HepG2 (cell line): Measurements from ENCODE around the gene TNFSF13B. TPM values are rescaled to one million over a fixed set of nuclear protein-coding genes. Genes with fewer than 3 reads are reported as not detected.

ENCODE experiments used
- ATAC-seq: fragments of 200-7000 bp; cut with Tn5 transposase; 3 replicates; pipeline ENCODE4 v1.9.1; 2020; ENCODE audit warnings: mild to moderate bottlenecking, moderate library complexity
- BruUV-seq: library from RNA; stranded (reverse); fragments of 400-500 nt; replicated peaks from 2 replicates; lab custom pipeline; 2021; lab: Mats Ljungman, UMichigan
- CTCF ChIA-PET: fragments of 300-600 bp; formaldehyde crosslinking; extraction: SDS; loops from one replicate; lab custom pipeline; 2021; ENCODE audit warnings: low total read pairs, inconsistent platforms, low intra/inter-chr PET ratio; lab: Yijun Ruan, JAX
- POLR2A ChIA-PET: fragments of 350-600 bp; sonication (Branson Sonifier 250); formaldehyde crosslinking; loops from one replicate; lab custom pipeline; 2020; ENCODE audit warnings: antibody characterized with exemption, inconsistent platforms; lab: Yijun Ruan, JAX
- DNase-seq: peaks from one replicate; pipeline ENCODE4 v3.0.0-alpha.2; 2015; ENCODE audit warnings: low spot score
- FAIRE-seq: peaks from 3 replicates; lab custom pipeline; 2011; peaks lifted over from hg19 to GRCh38; lab: Jason Lieb, UNC
- H2AFZ ChIP-seq: one replicate; pipeline ENCODE4 v1.6.1; 2011; ENCODE audit warnings: low read length, inconsistent platforms
- H3K27ac ChIP-seq: fragments of 300-600 bp; 3 replicates; pipeline ENCODE4 v1.8.0; 2011; ENCODE audit warnings: mixed run types, mild to moderate bottlenecking, mixed read lengths, low read length, inconsistent platforms; ENCODE audit not compliant: insufficient read depth; ENCODE audit errors: extremely low read length
- H3K27me3 ChIP-seq, 2 experiments: fragments of 200-600 bp in 1 of 2; 2 replicates in 1 of 2; 3 replicates in 1 of 2; pipeline versions ENCODE4 v1.6.0 to v1.8.0; 2011; ENCODE audit warnings: low read length in 2 of 2, mild to moderate bottlenecking in 2 of 2, moderate library complexity in 2 of 2, inconsistent platforms in 1 of 2; ENCODE audit not compliant: insufficient read depth in 2 of 2, control insufficient read depth in 1 of 2
- H3K36me3 ChIP-seq, 2 experiments: fragments of 200-600 bp in 1 of 2; replicated peaks in 1 of 2; 2 replicates in 1 of 2; 3 replicates in 1 of 2; pipeline versions ENCODE4 v1.5.1 to v1.8.0; 2011; ENCODE audit warnings: low read length in 2 of 2, inconsistent platforms in 1 of 2; ENCODE audit not compliant: insufficient read depth in 2 of 2, control insufficient read depth in 1 of 2
- H3K4me1 ChIP-seq: 2 replicates; pipeline ENCODE4 v1.5.1; 2012; ENCODE audit warnings: low read length, inconsistent platforms; ENCODE audit not compliant: insufficient read depth
- H3K4me2 ChIP-seq: 2 replicates; pipeline ENCODE4 v1.6.0; 2011; ENCODE audit warnings: low read depth, low read length, inconsistent platforms
- H3K4me3 ChIP-seq, 3 experiments: fragments of 200-600 bp in 1 of 3; sonication (generic), shearing (Covaris generic) in 1 of 3; replicated peaks in 1 of 3; 2 replicates each; pipeline ENCODE4 v1.5.1; 2011 to 2016; ENCODE audit warnings: low read length in 3 of 3, inconsistent platforms in 2 of 3, low read depth in 2 of 3, mild to moderate bottlenecking in 2 of 3, control low read depth in 1 of 3, mixed read lengths in 1 of 3; ENCODE audit not compliant: insufficient read depth in 1 of 3
- H3K79me2 ChIP-seq: one replicate; pipeline ENCODE4 v1.6.1; 2011; ENCODE audit warnings: low read length, inconsistent platforms; ENCODE audit not compliant: insufficient read depth
- H3K9ac ChIP-seq: 2 replicates; pipeline ENCODE4 v1.6.0; 2011; ENCODE audit warnings: mild to moderate bottlenecking, low read depth, low read length, inconsistent platforms; ENCODE audit not compliant: insufficient read depth
- H3K9me3 ChIP-seq: 2 replicates; pipeline ENCODE4 v1.5.1; 2012; ENCODE audit warnings: mild to moderate bottlenecking, low read length
- H4K20me1 ChIP-seq: 2 replicates; pipeline ENCODE4 v1.6.0; 2011; ENCODE audit warnings: inconsistent platforms, mild to moderate bottlenecking, low read length, moderate library complexity; ENCODE audit not compliant: insufficient read depth
- FOXO4 ChIP-seq: sonication (generic); formaldehyde crosslinking; conservative IDR thresholded peaks from 2 replicates; pipeline ENCODE4 v1.8.1; 2023; ENCODE audit warnings: missing genetic modification reagents
- KAT7 ChIP-seq: IDR thresholded peaks from 2 replicates; pipeline ENCODE4 v1.6.1; 2018; ENCODE audit warnings: borderline replicate concordance, missing compliant biosample characterization
- MLXIP ChIP-seq: sonication (generic); formaldehyde crosslinking; IDR thresholded peaks from 2 replicates; pipeline ENCODE4 v1.9.0; 2021; ENCODE audit warnings: missing genetic modification reagents, borderline replicate concordance
- TERF1 ChIP-seq: sonication (generic); formaldehyde crosslinking; IDR thresholded peaks from 2 replicates; pipeline ENCODE4 v1.8.0; 2022; ENCODE audit warnings: mild to moderate bottlenecking, missing genetic modification reagents, moderate library complexity
- ZHX2 ChIP-seq, 2 experiments: sonication (generic) in 1 of 2; formaldehyde crosslinking in 1 of 2; IDR thresholded peaks; 2 replicates each; pipeline versions ENCODE4 v1.6.1 to v1.9.0; 2014 to 2022; ENCODE audit warnings: antibody characterized with exemption in 1 of 2, borderline replicate concordance in 1 of 2, inconsistent platforms in 1 of 2, low read depth in 1 of 2, missing genetic modification reagents in 1 of 2
- ZNF670 ChIP-seq: sonication (generic); formaldehyde crosslinking; IDR thresholded peaks from 2 replicates; pipeline ENCODE4 v1.8.0; 2022; ENCODE audit warnings: mild to moderate bottlenecking, missing genetic modification reagents, borderline replicate concordance
- WGBS: methylation state at CpG from one replicate; pipeline ENCODE4 v1.1.6; 2017; ENCODE audit warnings: low lambda C conversion rate; 5-methylcytosine and 5-hydroxymethylcytosine counted together
- in situ Hi-C: cut with HindIII; loops from 2 replicates; pipeline ENCODE4 v1.10.0; 2017; ENCODE audit warnings: low pct_unique_long_range_greater_than_20kb; ENCODE audit not compliant: extremely low pct_ligation_motif_present
- intact Hi-C: fragments of 100-400 bp; cut with micrococcal nuclease; formaldehyde crosslinking; loops from one replicate; pipeline ENCODE4 v1.10.0; 2022; ENCODE audit not compliant: unreplicated experiment
- polyA plus RNA-seq, 8 experiments: library from polyadenylated mRNA; depleted of rRNA in 3 of 8; stranded (reverse) in 7 of 8; unstranded in 1 of 8; fragments of >200 nt; fragmentation: Illumina TruSeq in 4 of 8; extraction: Trizol in 4 of 8; gene quantifications; 2 replicates each; pipeline versions ENCODE4 v1.2.1 to v1.2.3, GENCODE V29; 2011 to 2016; ENCODE audit warnings: low read depth in 4 of 8, missing spikeins in 1 of 8, mixed read lengths in 1 of 8; ENCODE audit not compliant: insufficient read depth in 1 of 8
- total RNA-seq, 5 experiments: library from RNA; depleted of rRNA; stranded (reverse); fragments of >200 nt; fragmentation: Illumina TruSeq; extraction: Trizol; gene quantifications; 2 replicates each; pipeline ENCODE4 v1.2.3, GENCODE V29; 2016; ENCODE audit warnings: low read depth in 1 of 5

Gene TNFSF13B
- total and polyA plus RNA-seq, 2 of the 13 experiments (the other 11 are each of a cell fraction or from before 2014, with no cell fraction given) = 0.13 to 0.20 TPM

GRCh38 chr13:108289819-108290218 lies 20.3 kb downstream of the TNFSF13B start:
- DNase-seq = no peak
- H3K4me3 ChIP-seq = no peak overlapping the region
- intact Hi-C loops = no loop called here
- no peaks in the 10 kb centered on the region for H3K36me3 ChIP-seq
- H3K9ac ChIP-seq = no peak overlapping the region
- no peak overlapping the region for H2AFZ ChIP-seq
- H3K27ac ChIP-seq = no peak overlapping the region
- H3K4me2 ChIP-seq = no peak overlapping the region
- no peaks in the 10 kb centered on the region for H3K9me3 ChIP-seq
- WGBS = 0% methylated on average over 1 of the region's 1 CpG
- no peak for ATAC-seq
- FAIRE-seq = no peak
- TF ChIP-seq FOXO4 (CRISPR knock-in tag) (no peak), TERF1 (CRISPR knock-in tag) (no peak), ZNF670 (CRISPR knock-in tag) (no peak), KAT7 (no peak), MLXIP (no peak), ZHX2 (IDR thresholded peaks at IDR 0.05; ENCODE audit: low read depth) (no peak), ZHX2 (CRISPR knock-in tag; IDR thresholded peaks at IDR 0.05; ENCODE audit: borderline replicate concordance) (no peak)
- CTCF ChIA-PET = no interaction called here
- in situ Hi-C loops = no loop called here
- no peaks in the 10 kb centered on the region for H3K4me1 ChIP-seq
- BruUV-seq = no TSS peak
- no peaks in the 10 kb centered on the region; a peak in 1 of 5 replicates for H3K27me3 ChIP-seq
- no peaks in the 10 kb centered on the region for H4K20me1 ChIP-seq
- POLR2A ChIA-PET = no interaction called here
- H3K79me2 ChIP-seq = no peaks in the 10 kb centered on the region
